ENCODE results near the gene GRIA1.

GRIA1 gene

GRCh38 chr5:153534102-153534501, 43.6 kb downstream of the GRIA1 start:
- TF ChIP-seq TCF12 (IDR thresholded peaks at IDR 0.05; ENCODE audit: low read depth) (no peak), REST (IDR thresholded peaks at IDR 0.05; ENCODE audit: low read depth) (no peak), EGR1 (IDR thresholded peaks at IDR 0.05) (no peak), CEBPB (IDR thresholded peaks at IDR 0.05) (no peak), RAD21 (IDR thresholded peaks at IDR 0.05; ENCODE audit: low read depth) (no peak), MAX (IDR thresholded peaks at IDR 0.05) (no peak), YY1 (IDR thresholded peaks at IDR 0.05; ENCODE audit: low read depth) (no peak), TEAD4 (IDR thresholded peaks at IDR 0.05) (no peak), USF1 (IDR thresholded peaks at IDR 0.05) (no peak)

GRCh38 chr5:153537207-153537606, 46.7 kb downstream of the GRIA1 start:
- no peak for TF ChIP-seq CREB1 (IDR thresholded peaks at IDR 0.05; ENCODE audit: low read depth)
- no peak for TF ChIP-seq ZBTB7A (IDR thresholded peaks at IDR 0.05; ENCODE audit: low read depth)
- no peak for TF ChIP-seq FOXM1 (IDR thresholded peaks at IDR 0.05; ENCODE audit: borderline replicate concordance, low read depth)
- TF ChIP-seq REST (IDR thresholded peaks at IDR 0.05; ENCODE audit: low read depth) = no peak
- TF ChIP-seq USF1 (IDR thresholded peaks at IDR 0.05) = no peak
- TF ChIP-seq RAD21 (IDR thresholded peaks at IDR 0.05; ENCODE audit: low read depth) = no peak
- no peak for TF ChIP-seq NFIC (IDR thresholded peaks at IDR 0.05)
- no peak for TF ChIP-seq EGR1 (IDR thresholded peaks at IDR 0.05)
- TF ChIP-seq CEBPB (IDR thresholded peaks at IDR 0.05) = no peak
- no peak for TF ChIP-seq MAX (IDR thresholded peaks at IDR 0.05)
- no peak for TF ChIP-seq TCF12 (IDR thresholded peaks at IDR 0.05; ENCODE audit: low read depth)
- no peak for TF ChIP-seq YY1 (IDR thresholded peaks at IDR 0.05; ENCODE audit: low read depth)
- TF ChIP-seq EP300 (IDR thresholded peaks at IDR 0.05; ENCODE audit: borderline replicate concordance) = no peak
- TF ChIP-seq TAF1 (IDR thresholded peaks at IDR 0.05; ENCODE audit: low read depth) = no peak
- no peak for TF ChIP-seq TEAD4 (IDR thresholded peaks at IDR 0.05)

GRCh38 chr5:153539983-153540382, 49.5 kb downstream of the GRIA1 start:
- no peak for TF ChIP-seq MAX (IDR thresholded peaks at IDR 0.05)

- no peak for TF ChIP-seq EGR1 (IDR thresholded peaks at IDR 0.05)
- TF ChIP-seq TCF12 (IDR thresholded peaks at IDR 0.05; ENCODE audit: low read depth) = no peak
- TF ChIP-seq REST (IDR thresholded peaks at IDR 0.05; ENCODE audit: low read depth) = no peak
- TF ChIP-seq EP300 (IDR thresholded peaks at IDR 0.05; ENCODE audit: borderline replicate concordance) = no peak
- no peak for TF ChIP-seq ZBTB7A (IDR thresholded peaks at IDR 0.05; ENCODE audit: low read depth)
- no peak for TF ChIP-seq CREB1 (IDR thresholded peaks at IDR 0.05; ENCODE audit: low read depth)
- TF ChIP-seq RAD21 (IDR thresholded peaks at IDR 0.05; ENCODE audit: low read depth) = no peak
- no peak for TF ChIP-seq TAF1 (IDR thresholded peaks at IDR 0.05; ENCODE audit: low read depth)
- no peak for TF ChIP-seq CEBPB (IDR thresholded peaks at IDR 0.05)
- TF ChIP-seq NFIC (IDR thresholded peaks at IDR 0.05) = no peak
Observed at GRCh38 chr5:153542536-153542935, 52.1 kb downstream of the GRIA1 start.

- TF ChIP-seq CREB1 (IDR thresholded peaks at IDR 0.05; ENCODE audit: low read depth) (no peak), EP300 (IDR thresholded peaks at IDR 0.05; ENCODE audit: borderline replicate concordance) (no peak), ZBTB7A (IDR thresholded peaks at IDR 0.05; ENCODE audit: low read depth) (no peak), FOXM1 (IDR thresholded peaks at IDR 0.05; ENCODE audit: borderline replicate concordance, low read depth) (no peak), REST (IDR thresholded peaks at IDR 0.05; ENCODE audit: low read depth) (no peak), MAX (IDR thresholded peaks at IDR 0.05) (no peak), NFIC (IDR thresholded peaks at IDR 0.05) (no peak), YY1 (IDR thresholded peaks at IDR 0.05; ENCODE audit: low read depth) (no peak), CEBPB (IDR thresholded peaks at IDR 0.05) (no peak), USF1 (IDR thresholded peaks at IDR 0.05) (no peak), EGR1 (IDR thresholded peaks at IDR 0.05) (no peak), RAD21 (IDR thresholded peaks at IDR 0.05; ENCODE audit: low read depth) (no peak), TEAD4 (IDR thresholded peaks at IDR 0.05) (no peak), TAF1 (IDR thresholded peaks at IDR 0.05; ENCODE audit: low read depth) (no peak), TCF12 (IDR thresholded peaks at IDR 0.05; ENCODE audit: low read depth) (no peak)
Observed at GRCh38 chr5:153543288-153543687, 52.8 kb downstream of the GRIA1 start.
